ENCODE data around the gene XIRP1.

DNA sequence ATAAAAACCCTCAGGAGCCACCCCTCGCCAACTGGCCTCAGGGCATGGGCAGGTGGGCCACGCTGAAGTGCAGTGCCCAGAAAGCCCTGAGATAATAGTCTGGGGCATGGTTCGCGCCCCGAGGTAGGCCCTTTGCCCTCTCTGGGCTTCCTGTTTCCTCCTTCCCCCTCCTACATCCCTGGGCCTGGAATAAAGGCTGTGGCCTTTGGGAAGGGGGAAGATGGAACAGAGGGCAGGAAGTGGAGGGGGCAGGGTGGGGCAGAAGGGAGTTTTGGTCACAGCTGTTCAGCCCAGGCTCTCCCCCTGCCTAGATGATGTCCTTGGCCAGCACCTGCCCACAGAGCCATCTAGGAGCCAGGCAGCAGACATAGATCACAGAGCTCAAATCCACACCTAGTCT is 50.3 kb downstream of the XIRP1 start:
- TF ChIP-seq, protein P1, sequence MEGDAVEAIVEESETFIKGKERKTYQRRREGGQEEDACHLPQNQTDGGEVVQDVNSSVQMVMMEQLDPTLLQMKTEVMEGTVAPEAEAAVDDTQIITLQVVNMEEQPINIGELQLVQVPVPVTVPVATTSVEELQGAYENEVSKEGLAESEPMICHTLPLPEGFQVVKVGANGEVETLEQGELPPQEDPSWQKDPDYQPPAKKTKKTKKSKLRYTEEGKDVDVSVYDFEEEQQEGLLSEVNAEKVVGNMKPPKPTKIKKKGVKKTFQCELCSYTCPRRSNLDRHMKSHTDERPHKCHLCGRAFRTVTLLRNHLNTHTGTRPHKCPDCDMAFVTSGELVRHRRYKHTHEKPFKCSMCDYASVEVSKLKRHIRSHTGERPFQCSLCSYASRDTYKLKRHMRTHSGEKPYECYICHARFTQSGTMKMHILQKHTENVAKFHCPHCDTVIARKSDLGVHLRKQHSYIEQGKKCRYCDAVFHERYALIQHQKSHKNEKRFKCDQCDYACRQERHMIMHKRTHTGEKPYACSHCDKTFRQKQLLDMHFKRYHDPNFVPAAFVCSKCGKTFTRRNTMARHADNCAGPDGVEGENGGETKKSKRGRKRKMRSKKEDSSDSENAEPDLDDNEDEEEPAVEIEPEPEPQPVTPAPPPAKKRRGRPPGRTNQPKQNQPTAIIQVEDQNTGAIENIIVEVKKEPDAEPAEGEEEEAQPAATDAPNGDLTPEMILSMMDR (IDR thresholded peaks at IDR 0.05), result no peak
- TF ChIP-seq POLR2A (IDR thresholded peaks at IDR 0.05), result no peak

Measured in thyroid gland (tissue), 4 donors.